Esophagus muscularis mucosa (tissue), 4 donors: Measurements from ENCODE around the gene C22orf23. TPM values are rescaled to one million over a fixed set of nuclear protein-coding genes. Genes with fewer than 3 reads are reported as not detected.
A peak's percentile ranks its signal among the peaks of the same experiment; 100 is the strongest.

Experiments
- DNase-seq: peaks from one replicate; pipeline ENCODE4 v3.0.0-alpha.2; 2017; ENCODE audit errors: extremely low spot score
- H3K27ac ChIP-seq, 4 donors: fragments of 200-600 bp; sonication (generic); replicated peaks in 1 of 4; 1 replicate in 3 of 4; 2 replicates in 1 of 4; pipeline ENCODE4 v1.5.1; 2016 to 2019; ENCODE audit warnings: mild to moderate bottlenecking in 1 of 4
- H3K27me3 ChIP-seq, 4 donors: fragments of 200-600 bp; sonication (generic); one replicate each; pipeline versions ENCODE4 v1.5.1 to v1.6.0; 2016 to 2019
- H3K36me3 ChIP-seq, 4 donors: fragments of 200-600 bp; sonication (generic); one replicate each; pipeline ENCODE4 v1.5.1; 2016 to 2019
- H3K4me1 ChIP-seq, 4 donors: fragments of 200-600 bp; sonication (generic); one replicate each; pipeline ENCODE4 v1.5.1; 2016 to 2019
- H3K4me3 ChIP-seq, 4 donors: fragments of 200-600 bp; sonication (generic); 1 replicate in 2 of 4; 2 replicates in 2 of 4; pipeline ENCODE4 v1.5.1; 2016 to 2019; ENCODE audit warnings: mild to moderate bottlenecking in 4 of 4, moderate library complexity in 1 of 4
- H3K9me3 ChIP-seq, 4 donors: fragments of 200-600 bp; sonication (generic); 1 replicate in 3 of 4; 2 replicates in 1 of 4; pipeline ENCODE4 v1.5.1; 2016 to 2019
- EP300 ChIP-seq: sonication (generic); formaldehyde crosslinking; IDR thresholded peaks from one replicate; pipeline ENCODE4 v1.6.1; 2017; ENCODE audit warnings: antibody characterized with exemption
- POLR2A ChIP-seq: fragments of 450-650 bp; IDR thresholded peaks from one replicate; pipeline ENCODE4 v1.6.1; 2017; ENCODE audit warnings: antibody characterized with exemption, moderate library complexity, mild to moderate bottlenecking, low read depth
- POLR2AphosphoS5 ChIP-seq, 2 donors: sonication (generic); formaldehyde crosslinking; IDR thresholded peaks; one replicate each; pipeline ENCODE4 v1.6.1; 2017; ENCODE audit warnings: antibody characterized with exemption in 2 of 2
- WGBS: methylation state at CpG from one replicate; pipeline ENCODE4 v1.1.5; 2018; 5-methylcytosine and 5-hydroxymethylcytosine counted together
- intact Hi-C: fragments of 100-400 bp; cut with DNase I; formaldehyde crosslinking; loops from one replicate; pipeline ENCODE4 v1.15.1; 2023
- total RNA-seq, 4 donors: library from RNA; depleted of rRNA; stranded (reverse); fragments of >200 nt; gene quantifications; one replicate each; pipeline versions ENCODE4 v1.1.0 to v1.2.1, GENCODE V29; 2016
- TF ChIP-seq, protein P1 (sequence below), 3 experiments: fragments of 200-600 bp in 2 of 3; fragments of 450-650 bp in 1 of 3; sonication (generic) in 2 of 3; IDR thresholded peaks; one replicate each; pipeline ENCODE4 v1.5.1; 2017 to 2019; ENCODE audit warnings: antibody characterized with exemption in 3 of 3, mild to moderate bottlenecking in 2 of 3, moderate library complexity in 1 of 3

Gene C22orf23
- total RNA-seq, 4 donors from 2014 or later: not detected

GRCh38 chr22:37943825-37944198, 9.6 kb downstream of the C22orf23 start:
- H3K36me3 ChIP-seq: peaks cover 35 to 63% (median 52%) of the 10 kb centered on the region in 4 donors
- intact Hi-C loops: no loop called here
- H3K27ac ChIP-seq: no peak overlapping the region
- H3K4me1 ChIP-seq: no peaks in the 10 kb centered on the region
- 88% methylated on average over 6 of the region's 7 CpGs for WGBS
- no peak overlapping the region for H3K4me3 ChIP-seq
- TF ChIP-seq POLR2AphosphoS5 (IDR thresholded peaks at IDR 0.05): no peak
- no peak for TF ChIP-seq EP300
- no peak for TF ChIP-seq POLR2A
- TF ChIP-seq, protein P1, sequence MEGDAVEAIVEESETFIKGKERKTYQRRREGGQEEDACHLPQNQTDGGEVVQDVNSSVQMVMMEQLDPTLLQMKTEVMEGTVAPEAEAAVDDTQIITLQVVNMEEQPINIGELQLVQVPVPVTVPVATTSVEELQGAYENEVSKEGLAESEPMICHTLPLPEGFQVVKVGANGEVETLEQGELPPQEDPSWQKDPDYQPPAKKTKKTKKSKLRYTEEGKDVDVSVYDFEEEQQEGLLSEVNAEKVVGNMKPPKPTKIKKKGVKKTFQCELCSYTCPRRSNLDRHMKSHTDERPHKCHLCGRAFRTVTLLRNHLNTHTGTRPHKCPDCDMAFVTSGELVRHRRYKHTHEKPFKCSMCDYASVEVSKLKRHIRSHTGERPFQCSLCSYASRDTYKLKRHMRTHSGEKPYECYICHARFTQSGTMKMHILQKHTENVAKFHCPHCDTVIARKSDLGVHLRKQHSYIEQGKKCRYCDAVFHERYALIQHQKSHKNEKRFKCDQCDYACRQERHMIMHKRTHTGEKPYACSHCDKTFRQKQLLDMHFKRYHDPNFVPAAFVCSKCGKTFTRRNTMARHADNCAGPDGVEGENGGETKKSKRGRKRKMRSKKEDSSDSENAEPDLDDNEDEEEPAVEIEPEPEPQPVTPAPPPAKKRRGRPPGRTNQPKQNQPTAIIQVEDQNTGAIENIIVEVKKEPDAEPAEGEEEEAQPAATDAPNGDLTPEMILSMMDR (IDR thresholded peaks at IDR 0.05): no peak
- no peaks in the 10 kb centered on the region for H3K27me3 ChIP-seq
- no peak for DNase-seq
- H3K9me3 ChIP-seq: no peaks in the 10 kb centered on the region

- Histone ChIP-seq H3K4me1 (no peaks in the 10 kb centered on the region), H3K36me3 (peaks cover 38 to 67% (median 57%) of the 10 kb centered on the region in 4 donors), H3K9me3 (no peaks in the 10 kb centered on the region), H3K4me3 (no peak overlapping the region), H3K27me3 (no peaks in the 10 kb centered on the region), H3K27ac (no peak overlapping the region)
- intact Hi-C loops: no loop called here
- TF ChIP-seq POLR2A (no peak), EP300 (no peak), POLR2AphosphoS5 (IDR thresholded peaks at IDR 0.05) (no peak)
- TF ChIP-seq, protein P1 (IDR thresholded peaks at IDR 0.05): no peak
- 87% methylated on average over 12 of the region's 12 CpGs for WGBS
- DNase-seq: no peak
Observed at GRCh38 chr22:37943136-37943824, 10.1 kb downstream of the C22orf23 start.

- intact Hi-C loops: no loop called here
- H3K4me3 ChIP-seq: no peak overlapping the region
- peaks cover 45 to 78% (median 68%) of the 10 kb centered on the region in 4 donors for H3K36me3 ChIP-seq
- no peak for DNase-seq
- no peak for TF ChIP-seq POLR2A
- TF ChIP-seq EP300: no peak
- TF ChIP-seq POLR2AphosphoS5 (IDR thresholded peaks at IDR 0.05): no peak
- TF ChIP-seq, protein P1 (IDR thresholded peaks at IDR 0.05): no peak
- 95% methylated on average over 8 of the region's 8 CpGs for WGBS
- H3K4me1 ChIP-seq: no peaks in the 10 kb centered on the region
- no peaks in the 10 kb centered on the region for H3K9me3 ChIP-seq
- H3K27me3 ChIP-seq: no peaks in the 10 kb centered on the region
- no peak overlapping the region for H3K27ac ChIP-seq
Observed at GRCh38 chr22:37942133-37942532, 11.3 kb downstream of the C22orf23 start.

DNA sequence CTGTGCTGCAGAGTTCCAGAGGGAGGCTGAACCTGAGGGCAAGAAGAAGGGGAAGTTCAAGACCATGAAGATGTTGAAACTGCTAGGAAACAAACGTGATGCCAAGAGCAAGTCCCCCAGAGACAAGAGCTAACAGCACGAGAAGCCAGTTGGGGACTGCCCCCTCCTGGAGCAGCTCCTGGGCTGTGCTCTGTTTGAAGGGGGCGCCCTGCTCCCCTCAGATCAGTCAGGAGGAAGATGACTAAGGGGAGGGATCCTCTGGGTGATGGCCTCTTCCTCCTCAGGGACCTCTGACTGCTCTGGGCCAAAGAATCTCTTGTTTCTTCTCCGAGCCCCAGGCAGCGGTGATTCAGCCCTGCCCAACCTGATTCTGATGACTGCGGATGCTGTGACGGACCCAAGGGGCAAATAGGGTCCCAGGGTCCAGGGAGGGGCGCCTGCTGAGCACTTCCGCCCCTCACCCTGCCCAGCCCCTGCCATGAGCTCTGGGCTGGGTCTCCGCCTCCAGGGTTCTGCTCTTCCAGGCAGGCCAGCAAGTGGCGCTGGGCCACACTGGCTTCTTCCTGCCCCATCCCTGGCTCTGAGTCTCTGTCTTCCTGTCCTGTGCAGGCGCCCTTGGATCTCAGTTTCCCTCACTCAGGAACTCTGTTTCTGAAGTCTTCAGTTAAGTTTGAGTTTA, 12.6 kb downstream of the C22orf23 start:
- Histone ChIP-seq H3K27ac (peak overlapping the region in 1 of 4 donors; percentile 23), H3K4me3 (no peak overlapping the region), H3K9me3 (no peaks in the 10 kb centered on the region), H3K36me3 (peaks cover 49 to 91% (median 81%) of the 10 kb centered on the region in 4 donors), H3K27me3 (no peaks in the 10 kb centered on the region), H3K4me1 (no peaks in the 10 kb centered on the region)
- WGBS: 67% methylated on average over 12 of the region's 12 CpGs
- intact Hi-C loops: no loop called here
- TF ChIP-seq, protein P1 (IDR thresholded peaks at IDR 0.05): no peak
- TF ChIP-seq POLR2A (no peak), POLR2AphosphoS5 (IDR thresholded peaks at IDR 0.05) (no peak), EP300 (no peak)
- no peak for DNase-seq
